GM12878 (cell line): ENCODE results near the gene CDKL5.

Source experiments
- CTCF ChIP-seq, 3 experiments: IDR thresholded peaks in 2 of 3; conservative IDR thresholded peaks in 1 of 3; 2 replicates each; pipeline ENCODE4 v1.5.1; 2011; ENCODE audit warnings: low read depth in 3 of 3, low read length in 3 of 3, mild to moderate bottlenecking in 3 of 3, control low read depth in 2 of 3, moderate library complexity in 2 of 3, inconsistent platforms in 1 of 3, mixed read lengths in 1 of 3; ENCODE audit not compliant: control insufficient read depth in 2 of 3, insufficient read depth in 1 of 3; ENCODE audit errors: extremely low read depth in 1 of 3
- RAD51 ChIP-seq: fragments of 450-650 bp; IDR thresholded peaks from 2 replicates; pipeline ENCODE4 v1.6.1; 2016; ENCODE audit warnings: moderate library complexity, mild to moderate bottlenecking, inconsistent platforms

GRCh38 chrX:18490806-18491555 lies 65.6 kb downstream of the CDKL5 start:
- TF ChIP-seq CTCF (IDR thresholded peaks at IDR 0.05 in 2 of 3, conservative IDR thresholded peaks at IDR 0.05 in 1 of 3; ENCODE audit: control insufficient read depth in 2 of 3, extremely low read depth in 1 of 3, insufficient read depth in 1 of 3, low read depth in 3 of 3, low read length in 3 of 3) (no peak), RAD51 (no peak)
